Ascending aorta (tissue), 2 donors: ENCODE measurements around the gene IQSEC3. TPM values are rescaled to one million over a fixed set of nuclear protein-coding genes. Genes with fewer than 3 reads are reported as not detected.
"Not testable (repeated sequence)": the region's sequence is repeated elsewhere in the genome, so short reads cannot be mapped to it uniquely, and the experiment has no call there.

Experiments used
- DNase-seq, 2 donors: peaks; one replicate each; pipeline ENCODE4 v3.0.0-alpha.2; 2019; ENCODE audit warnings: low spot score in 2 of 2
- H3K27ac ChIP-seq, 2 donors: fragments of 200-600 bp; sonication (generic); one replicate each; pipeline ENCODE4 v1.5.1; 2016 to 2017; ENCODE audit warnings: mild to moderate bottlenecking in 1 of 2
- H3K27me3 ChIP-seq: fragments of 200-600 bp; sonication (generic); one replicate; pipeline ENCODE4 v1.5.1; 2017
- H3K36me3 ChIP-seq, 2 donors: fragments of 200-600 bp; sonication (generic); one replicate each; pipeline ENCODE4 v1.5.1; 2016
- H3K4me1 ChIP-seq, 2 donors: fragments of 200-600 bp; sonication (generic); one replicate each; pipeline ENCODE4 v1.5.1; 2016 to 2017; ENCODE audit warnings: mild to moderate bottlenecking in 1 of 2
- H3K4me3 ChIP-seq, 2 donors: fragments of 200-600 bp; sonication (generic); one replicate each; pipeline ENCODE4 v1.5.1; 2016 to 2017; ENCODE audit warnings: mild to moderate bottlenecking in 1 of 2
- H3K9me3 ChIP-seq, 2 donors: fragments of 200-600 bp; sonication (generic); one replicate each; pipeline ENCODE4 v1.5.1; 2016
- CTCF ChIP-seq, 3 experiments: fragments of 200-600 bp in 2 of 3; fragments of 450-650 bp in 1 of 3; sonication (generic) in 2 of 3; IDR thresholded peaks; one replicate each; pipeline ENCODE4 v1.5.1; 2016 to 2019; ENCODE audit warnings: antibody characterized with exemption in 3 of 3, mild to moderate bottlenecking in 1 of 3, moderate library complexity in 1 of 3
- intact Hi-C: fragments of 100-400 bp; cut with DNase I; formaldehyde crosslinking; loops from one replicate; pipeline ENCODE4 v1.15.1; 2023
- total RNA-seq: library from RNA; depleted of rRNA; stranded (reverse); fragments of >200 nt; gene quantifications from one replicate; pipeline ENCODE4 v1.1.0, GENCODE V29; 2016

Gene IQSEC3
- total RNA-seq, 1 donor from 2014 or later, result 0.53 TPM

- intact Hi-C loops, result no loop called here
- Histone ChIP-seq H3K4me1 (no peaks in the 10 kb centered on the region), H3K36me3 (peaks cover 8 to 26% of the 10 kb centered on the region in 2 donors), H3K27ac (no peak overlapping the region), H3K4me3 (no peak overlapping the region), H3K27me3 (no peaks in the 10 kb centered on the region), H3K9me3 (no peaks in the 10 kb centered on the region)
- DNase-seq, result no peak
- no peak for TF ChIP-seq CTCF (IDR thresholded peaks at IDR 0.05)
Observed at GRCh38 chr12:22530-23201, 43.9 kb upstream of the IQSEC3 start.

DNA sequence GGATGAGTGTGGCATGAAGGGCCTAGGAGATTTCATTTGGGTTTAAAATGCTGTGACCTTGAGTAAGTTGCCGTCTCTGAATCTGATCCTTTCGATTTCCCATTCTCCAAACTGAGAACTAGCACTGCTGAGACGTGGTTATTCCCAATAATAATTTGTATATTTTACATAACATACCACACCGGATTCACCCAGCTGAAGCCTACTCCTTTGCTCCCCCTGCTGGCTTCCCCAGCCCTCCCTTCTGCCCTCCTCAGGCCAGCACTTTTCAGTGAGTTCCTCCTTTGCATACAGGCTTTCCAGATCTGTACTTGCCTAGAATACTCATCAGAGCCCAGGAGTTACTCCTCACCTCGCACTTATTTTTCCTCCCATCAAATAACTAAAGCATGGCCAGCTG, 38.7 kb upstream of the IQSEC3 start:
- H3K4me3 ChIP-seq, intact Hi-C loops, H3K9me3 ChIP-seq, H3K4me1 ChIP-seq, DNase-seq, H3K27me3 ChIP-seq, H3K36me3 ChIP-seq, H3K27ac ChIP-seq: not testable (repeated sequence)

GRCh38 chr12:38775-39174, 27.8 kb upstream of the IQSEC3 start:
- H3K4me3 ChIP-seq, DNase-seq, H3K9me3 ChIP-seq, H3K36me3 ChIP-seq, H3K27me3 ChIP-seq, H3K4me1 ChIP-seq, intact Hi-C loops, H3K27ac ChIP-seq: not testable (repeated sequence)

DNA sequence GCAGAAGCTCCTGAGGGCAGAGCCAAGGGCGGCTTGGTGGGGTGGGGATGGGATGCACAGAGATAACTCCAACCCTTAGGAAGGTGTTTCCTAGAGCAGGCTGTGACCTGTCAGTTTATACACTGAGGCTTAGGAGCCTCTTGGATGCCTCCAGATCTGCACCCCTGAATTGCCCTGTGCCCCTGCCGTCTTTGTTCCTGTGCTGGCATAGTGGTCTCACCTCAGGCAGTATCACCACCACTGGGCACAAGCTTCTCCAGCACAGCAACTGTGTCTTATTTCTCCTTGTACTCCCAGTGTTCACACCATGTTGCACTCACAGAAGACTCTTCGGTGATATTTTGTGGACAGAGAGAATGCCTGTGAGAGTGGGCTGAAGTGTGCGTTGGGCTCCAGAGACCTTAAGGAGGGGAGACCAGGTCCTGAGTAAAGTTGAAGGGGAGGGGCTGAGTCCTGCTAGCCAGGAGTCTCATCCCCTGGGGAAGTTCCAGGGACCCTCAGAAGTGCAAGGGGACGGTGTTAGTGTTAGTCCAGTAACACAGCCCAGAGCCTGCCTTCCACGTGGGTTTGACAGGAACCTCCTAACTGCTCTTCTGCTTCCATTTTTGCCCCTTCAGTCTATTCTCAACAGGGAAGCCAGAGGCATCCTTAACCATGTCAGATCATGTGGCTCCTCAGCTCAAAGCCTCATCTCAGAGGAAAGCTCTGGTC, 26.9 kb upstream of the IQSEC3 start:
- H3K9me3 ChIP-seq, DNase-seq, intact Hi-C loops: not testable (repeated sequence)

DNA sequence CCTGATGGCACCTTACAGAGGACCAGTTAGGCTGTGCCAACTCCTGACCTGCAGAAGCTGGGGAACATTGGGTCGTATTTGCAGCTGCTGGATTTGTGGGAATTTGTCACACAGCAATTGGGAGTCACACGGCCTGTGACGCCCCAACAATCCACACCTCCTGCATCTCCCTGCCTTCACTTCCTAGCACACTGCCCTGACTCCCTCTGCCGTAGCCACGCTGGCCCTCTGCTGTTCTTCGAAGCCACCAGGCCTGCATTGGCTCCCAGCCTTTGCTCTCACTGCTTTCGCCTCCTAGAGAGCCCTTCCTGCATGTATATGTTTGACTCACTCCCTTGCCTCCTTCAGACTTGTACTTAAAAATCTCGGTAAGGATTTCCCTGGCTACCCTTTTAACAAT, 22.2 kb upstream of the IQSEC3 start:
- H3K27me3 ChIP-seq, H3K4me3 ChIP-seq, H3K9me3 ChIP-seq, H3K4me1 ChIP-seq, DNase-seq, intact Hi-C loops, H3K27ac ChIP-seq, H3K36me3 ChIP-seq: not testable (repeated sequence)

More for the DNA sequence above, 26.9 kb upstream of the IQSEC3 start:
- H3K27ac ChIP-seq, H3K4me3 ChIP-seq, H3K36me3 ChIP-seq, H3K4me1 ChIP-seq, H3K27me3 ChIP-seq: not testable (repeated sequence)

DNA sequence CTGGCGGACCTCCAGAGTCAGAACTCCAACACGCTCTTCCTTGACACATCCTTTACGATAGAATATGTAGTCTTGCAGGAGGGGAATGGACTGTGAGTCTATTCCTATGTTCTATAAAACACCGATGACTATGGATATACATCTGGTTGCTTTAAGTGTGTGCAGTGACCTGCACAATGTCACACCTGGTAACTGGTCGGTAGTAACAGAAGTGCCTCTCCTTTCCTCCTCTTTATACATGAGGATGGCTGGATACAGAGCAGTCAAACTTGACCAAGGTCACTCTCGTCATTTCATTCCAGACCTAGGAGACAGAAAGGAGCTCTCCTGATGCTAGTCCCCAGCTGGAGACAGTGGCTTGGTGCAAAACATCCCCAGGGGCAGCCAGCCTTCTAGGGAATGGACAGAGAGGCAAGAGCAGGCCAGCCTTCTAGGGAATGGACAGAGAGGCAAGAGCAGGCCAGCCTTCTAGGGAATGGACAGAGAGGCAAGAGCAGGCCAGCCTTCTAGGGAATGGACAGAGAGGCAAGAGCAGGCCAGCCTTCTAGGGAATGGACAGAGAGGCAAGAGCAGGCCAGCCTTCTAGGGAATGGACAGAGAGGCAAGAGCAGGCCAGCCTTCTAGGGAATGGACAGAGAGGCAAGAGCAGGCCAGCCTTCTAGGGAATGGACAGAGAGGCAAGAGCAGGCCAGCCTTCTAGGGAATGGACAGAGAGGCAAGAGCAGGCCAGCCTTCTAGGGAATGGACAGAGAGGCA, 21.2 kb upstream of the IQSEC3 start:
- H3K9me3 ChIP-seq, H3K36me3 ChIP-seq, intact Hi-C loops: not testable (repeated sequence)

GRCh38 chr12:45991-46358, 20.6 kb upstream of the IQSEC3 start:
- H3K4me1 ChIP-seq, H3K27me3 ChIP-seq, H3K27ac ChIP-seq, H3K4me3 ChIP-seq, DNase-seq, intact Hi-C loops, H3K36me3 ChIP-seq, H3K9me3 ChIP-seq: not testable (repeated sequence)

More for the DNA sequence above, 21.2 kb upstream of the IQSEC3 start:
- not testable (repeated sequence) for H3K27ac ChIP-seq, H3K27me3 ChIP-seq, H3K4me1 ChIP-seq, H3K4me3 ChIP-seq, DNase-seq

GRCh38 chr12:46542-46941, 20.0 kb upstream of the IQSEC3 start:
- H3K9me3 ChIP-seq, H3K4me3 ChIP-seq, H3K27me3 ChIP-seq, H3K36me3 ChIP-seq, DNase-seq, H3K4me1 ChIP-seq, H3K27ac ChIP-seq, intact Hi-C loops: not testable (repeated sequence)

DNA sequence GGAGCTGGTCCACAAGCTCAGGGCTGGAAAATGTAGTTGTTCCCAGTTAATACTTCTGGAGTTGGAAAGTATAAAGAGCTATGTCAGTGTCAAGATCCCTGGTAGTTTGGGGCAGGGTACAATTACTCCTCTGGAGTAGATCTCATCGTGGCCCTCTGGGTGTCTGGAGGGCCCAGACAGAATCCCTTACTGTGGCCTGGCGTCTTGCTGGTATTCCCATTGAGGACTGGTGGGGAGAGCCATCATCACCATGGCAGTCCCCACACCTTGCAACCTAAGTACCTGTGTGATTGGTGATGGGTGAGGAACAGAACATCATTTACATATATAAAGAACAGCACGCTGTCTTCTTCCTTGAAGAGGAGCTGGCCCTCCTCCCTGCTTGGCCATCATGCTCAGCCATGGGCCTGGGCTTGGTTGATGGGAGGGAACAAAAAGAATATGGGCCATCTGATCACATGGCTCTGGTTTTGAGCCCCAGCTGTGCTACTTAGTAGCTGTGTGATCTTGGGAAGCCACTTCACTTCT, 18.8 kb upstream of the IQSEC3 start:
- H3K9me3 ChIP-seq, H3K27ac ChIP-seq, H3K36me3 ChIP-seq, intact Hi-C loops, H3K4me1 ChIP-seq, H3K27me3 ChIP-seq, DNase-seq, H3K4me3 ChIP-seq: not testable (repeated sequence)

- H3K9me3 ChIP-seq, H3K36me3 ChIP-seq, H3K27me3 ChIP-seq, H3K27ac ChIP-seq, H3K4me3 ChIP-seq, intact Hi-C loops, DNase-seq, H3K4me1 ChIP-seq: not testable (repeated sequence)
Observed at GRCh38 chr12:49149-49548, 17.4 kb upstream of the IQSEC3 start.

DNA sequence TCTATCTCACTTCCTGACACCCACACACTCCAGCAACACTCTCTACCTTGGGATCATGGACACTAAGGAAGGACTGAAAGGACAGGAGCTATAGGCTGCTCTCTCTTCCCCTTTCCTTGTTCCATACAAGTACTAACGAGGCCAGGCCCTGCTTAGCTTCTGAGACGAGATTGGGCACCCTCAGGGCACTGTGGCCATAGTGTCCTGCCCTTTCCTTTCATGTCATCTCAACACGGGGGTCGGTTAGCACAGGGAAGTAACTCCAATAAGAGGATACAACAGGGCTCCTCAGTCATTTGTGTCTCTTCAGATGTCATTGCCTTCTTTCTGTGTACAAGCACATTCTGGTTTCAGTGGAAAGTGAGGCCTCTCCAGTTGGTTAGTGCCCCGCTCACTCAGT, 15.5 kb upstream of the IQSEC3 start:
- H3K27me3 ChIP-seq, result not testable (repeated sequence)

GRCh38 chr12:51962-52361, 14.6 kb upstream of the IQSEC3 start:
- H3K27ac ChIP-seq, intact Hi-C loops, H3K4me1 ChIP-seq, H3K36me3 ChIP-seq, H3K4me3 ChIP-seq, H3K9me3 ChIP-seq, H3K27me3 ChIP-seq, DNase-seq: not testable (repeated sequence)

More for the DNA sequence above, 15.5 kb upstream of the IQSEC3 start:
- H3K4me1 ChIP-seq, H3K4me3 ChIP-seq, H3K36me3 ChIP-seq, H3K9me3 ChIP-seq, DNase-seq, H3K27ac ChIP-seq, intact Hi-C loops: not testable (repeated sequence)
